Activated T-helper 1 cell treated with Interleukin-2 at 50 U/mL for 16 hours (primary cell): ENCODE results near the gene SLC5A10.
"Not testable (repeated sequence)": the region's sequence is repeated elsewhere in the genome, so short reads cannot be mapped to it uniquely, and the experiment has no call there.

ENCODE experiments used
- DNase-seq: peaks from one replicate; pipeline ENCODE4 v3.0.0-alpha.2; 2020; ENCODE audit warnings: low read depth

SLC5A10 gene

GRCh38 chr17:18947866-18948265 is 4.1 kb upstream of the SLC5A10 start:
- no peak for DNase-seq

GRCh38 chr17:18948476-18949006 is 3.4 kb upstream of the SLC5A10 start:
- no peak for DNase-seq

DNA sequence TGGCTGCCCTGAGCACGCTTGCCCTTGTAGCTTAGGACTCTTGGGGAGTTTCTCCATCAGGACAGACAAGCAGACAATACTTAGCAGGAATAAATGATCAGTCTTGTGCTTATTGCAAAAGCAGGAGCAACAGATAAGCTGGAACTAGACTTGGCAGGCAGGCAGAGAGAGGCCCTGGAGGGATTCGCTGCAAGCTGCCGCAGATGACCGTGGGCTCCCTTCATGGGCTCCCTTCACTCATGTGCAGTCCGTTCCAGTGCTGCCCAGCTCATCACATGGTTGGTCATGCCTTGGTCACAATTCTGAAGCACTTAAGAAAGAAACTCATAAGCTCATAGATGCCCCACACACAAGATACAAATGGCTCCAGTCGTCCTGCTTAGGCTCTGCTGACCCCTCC is 2.4 kb upstream of the SLC5A10 start:
- no peak for DNase-seq

DNA sequence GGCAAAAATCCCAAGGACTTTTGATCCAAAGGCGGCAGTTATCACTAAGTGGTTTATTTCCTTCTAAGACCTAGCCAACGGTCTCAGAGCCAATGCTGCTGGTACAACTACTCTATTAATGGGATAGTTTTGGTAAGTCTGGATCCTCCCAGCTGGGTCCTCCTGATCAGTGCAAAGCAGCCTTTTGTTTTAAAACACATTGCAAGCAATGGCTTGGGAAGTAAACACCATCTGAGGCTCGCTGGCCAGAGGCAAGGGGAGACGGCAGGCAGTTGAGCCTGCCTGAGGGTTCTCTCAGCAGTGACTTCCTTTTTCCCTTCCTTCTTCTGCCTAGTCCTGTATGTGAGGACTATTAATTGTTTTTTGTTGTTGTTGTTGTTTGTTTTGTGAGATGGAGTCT is 1.6 kb upstream of the SLC5A10 start:
- DNase-seq = no peak

DNA sequence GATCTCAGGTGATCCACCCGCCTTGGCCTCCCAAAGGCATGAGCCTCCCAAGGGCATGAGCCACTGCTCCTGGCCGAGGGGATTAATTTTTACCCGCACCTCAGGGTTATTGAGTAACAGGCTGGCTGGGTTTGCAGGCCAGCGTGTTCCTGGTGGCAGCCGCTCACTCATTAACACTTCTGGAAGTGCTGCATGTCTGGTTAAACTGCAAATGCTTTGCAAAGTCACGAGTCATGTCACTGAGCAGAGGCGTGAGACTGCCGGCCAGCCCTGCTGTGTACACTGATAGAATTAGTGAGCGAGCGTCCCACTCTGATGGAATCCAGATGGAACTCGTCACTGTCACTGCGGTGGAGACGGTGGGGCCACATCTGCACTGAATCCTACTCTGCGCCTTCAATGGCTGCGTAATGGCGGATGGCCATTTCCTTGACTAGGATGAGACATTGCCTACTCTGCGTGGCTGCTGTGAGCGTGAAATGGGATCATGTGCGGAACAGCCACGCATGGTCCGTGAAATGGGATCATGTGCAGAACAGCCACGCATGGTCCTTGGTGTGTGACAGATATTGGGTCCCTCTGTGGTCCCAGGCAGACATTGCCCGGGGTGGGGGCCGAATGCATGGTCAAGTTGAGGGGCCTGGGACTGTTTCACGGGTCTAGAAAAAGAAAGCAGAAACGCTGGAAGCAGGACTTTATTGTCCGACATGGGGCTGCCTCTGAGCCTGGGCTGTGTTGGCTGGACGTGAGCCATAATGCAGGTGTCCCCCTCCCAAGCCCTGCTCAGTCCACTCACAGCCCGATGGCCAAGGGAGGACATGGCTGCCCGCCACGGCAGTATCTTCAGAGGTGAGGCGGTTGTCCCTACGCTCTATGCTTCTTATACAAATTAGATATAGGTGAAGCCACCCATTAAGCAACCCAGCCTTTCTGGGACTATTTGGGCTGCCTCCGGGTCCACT is 740 bp upstream of the SLC5A10 start:
- DNase-seq = no peak

- no peak for DNase-seq
Measured at GRCh38 chr17:18953231-18953728, 1.3 kb downstream of the SLC5A10 start.

DNA sequence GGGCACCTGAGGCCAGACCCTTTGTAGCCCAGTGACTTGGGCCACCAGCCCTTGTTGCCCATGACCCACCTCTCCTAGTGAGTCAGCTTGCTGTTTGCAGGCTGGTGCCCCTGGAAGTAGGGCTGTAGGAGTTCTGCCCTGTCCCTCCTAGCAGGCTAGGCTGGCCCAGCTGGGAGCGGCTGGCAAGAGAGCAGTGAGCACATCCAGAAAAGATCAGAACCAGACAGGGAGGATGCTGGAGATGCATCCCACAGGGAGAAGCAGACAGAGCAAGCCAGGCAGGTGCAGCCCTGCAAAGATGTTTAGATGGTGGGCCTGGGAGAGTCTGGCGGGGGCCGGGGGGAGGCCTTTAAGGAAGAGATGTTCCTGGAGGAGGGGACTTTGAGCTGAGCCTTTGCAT is 2.4 kb downstream of the SLC5A10 start:
- no peak for DNase-seq

DNA sequence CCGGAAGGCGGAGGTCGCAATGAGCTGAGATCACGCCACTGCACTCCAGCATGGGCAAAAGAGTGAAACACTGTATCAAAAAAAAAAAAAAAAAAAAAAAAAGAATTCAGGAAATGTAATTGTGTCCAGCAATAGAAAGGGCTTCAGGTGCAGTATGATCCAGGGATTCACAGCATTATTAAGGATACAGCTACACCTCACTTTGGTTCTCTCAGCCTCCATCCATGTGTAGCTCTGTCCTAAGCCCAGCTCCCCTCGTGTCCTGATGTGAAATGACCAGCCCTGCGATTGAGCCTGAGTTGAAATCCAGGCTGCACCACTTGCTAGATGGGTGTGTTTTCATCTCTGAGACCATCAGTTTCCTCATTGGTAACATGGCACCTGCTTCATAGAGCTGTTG is 3.0 kb downstream of the SLC5A10 start:
- DNase-seq = no peak

GRCh38 chr17:18956021-18956420 is 4.1 kb downstream of the SLC5A10 start:
- not testable (repeated sequence) for DNase-seq

- no peak for DNase-seq
Measured at GRCh38 chr17:18956581-18956980, 4.6 kb downstream of the SLC5A10 start.

- no peak for DNase-seq
Measured at GRCh38 chr17:18957831-18958230, 5.9 kb downstream of the SLC5A10 start.

GRCh38 chr17:18958611-18959010 is 6.6 kb downstream of the SLC5A10 start:
- no peak for DNase-seq

DNA sequence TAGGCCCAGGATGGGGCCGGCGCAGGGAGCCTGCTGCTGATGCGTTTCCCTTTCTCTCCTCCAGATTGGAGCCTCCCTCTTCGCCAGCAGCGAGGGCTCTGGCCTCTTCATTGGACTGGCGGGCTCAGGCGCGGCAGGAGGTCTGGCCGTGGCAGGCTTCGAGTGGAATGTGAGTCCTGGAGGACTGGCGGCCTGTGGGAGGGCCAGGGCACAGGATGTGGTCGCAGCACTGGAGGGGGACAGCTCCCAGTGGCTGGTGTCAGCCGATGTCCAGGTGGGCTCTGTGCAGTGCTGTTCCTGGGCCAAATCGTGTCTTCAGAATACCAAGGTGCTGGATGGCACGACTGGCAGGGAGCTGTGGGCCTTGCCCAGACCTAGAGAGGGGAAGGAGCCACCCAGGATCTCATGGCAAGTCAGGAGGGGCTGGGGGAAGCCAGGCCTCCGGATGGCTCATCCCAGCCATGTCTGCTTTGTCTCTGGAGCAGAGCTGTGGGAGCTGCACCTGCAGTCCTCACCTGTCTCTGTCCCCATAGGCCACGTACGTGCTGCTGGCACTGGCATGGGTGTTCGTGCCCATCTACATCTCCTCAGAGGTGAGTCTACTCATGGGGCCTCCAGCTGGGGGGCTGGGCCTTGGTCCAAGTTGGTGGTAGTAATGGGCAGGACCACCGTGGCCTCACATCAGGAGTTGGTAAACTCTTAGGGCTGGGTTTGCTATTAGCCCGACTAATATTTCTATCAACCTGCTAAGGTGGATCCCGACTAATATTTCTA is 7.3 kb downstream of the SLC5A10 start:
- no peak for DNase-seq

- no peak for DNase-seq
Measured at GRCh38 chr17:18959845-18960240, 7.9 kb downstream of the SLC5A10 start.

DNA sequence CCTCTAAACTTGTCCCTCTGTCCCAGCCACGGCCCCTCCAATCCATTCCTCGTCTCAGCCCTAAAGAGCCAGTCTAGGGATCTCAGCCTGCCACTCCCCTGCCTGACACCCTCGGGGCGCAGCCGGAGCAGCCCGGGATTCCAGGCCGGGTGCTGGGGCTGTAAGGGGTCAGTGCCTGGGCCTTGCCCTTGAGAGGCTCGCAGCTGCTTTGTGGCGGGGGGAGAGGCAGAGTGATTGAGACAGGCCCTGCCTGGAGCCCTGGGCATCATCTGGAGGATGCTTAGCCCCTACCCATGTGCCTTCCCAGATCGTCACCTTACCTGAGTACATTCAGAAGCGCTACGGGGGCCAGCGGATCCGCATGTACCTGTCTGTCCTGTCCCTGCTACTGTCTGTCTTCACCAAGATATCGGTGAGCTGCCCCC is 8.3 kb downstream of the SLC5A10 start:
- DNase-seq = no peak

GRCh38 chr17:18960803-18961511 is 9.0 kb downstream of the SLC5A10 start:
- DNase-seq = peak; percentile 61

GRCh38 chr17:18961634-18962493 is 9.9 kb downstream of the SLC5A10 start:
- DNase-seq = no peak

DNA sequence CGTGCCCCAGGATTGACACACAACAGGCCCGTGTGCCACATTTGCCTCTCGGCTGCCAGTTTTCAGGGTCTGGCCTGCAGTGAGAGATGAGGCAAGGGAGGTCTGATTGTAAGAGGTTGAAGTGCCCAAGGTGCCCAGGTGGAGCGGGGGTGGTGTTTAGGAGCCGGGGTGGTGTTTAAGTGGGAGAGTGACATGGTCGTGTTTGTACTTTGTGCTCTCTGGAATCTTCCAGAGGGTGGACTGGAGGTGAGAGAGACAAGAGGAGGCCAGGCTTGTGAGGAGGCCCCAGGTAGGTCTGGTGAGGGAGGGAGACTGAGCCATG is 10.5 kb downstream of the SLC5A10 start:
- DNase-seq = no peak

GRCh38 chr17:18963126-18964017 is 11.4 kb downstream of the SLC5A10 start:
- no peak for DNase-seq

- DNase-seq = no peak
Measured at GRCh38 chr17:18964018-18964351, 12.0 kb downstream of the SLC5A10 start.
